ENCODE results near the gene CIAO2B.

Gene CIAO2B

GRCh38 chr16:66885491-66885890 is 48.7 kb downstream of the CIAO2B start:
- no peak for DNase-seq

GRCh38 chr16:66882702-66883101 is 51.5 kb downstream of the CIAO2B start:
- no peak for DNase-seq
